Motor neuron (in vitro differentiated cells): ENCODE data around the gene CAPZB. TPM values are rescaled to one million over a fixed set of nuclear protein-coding genes. Genes with fewer than 3 reads are reported as not detected.

Source experiments
- ATAC-seq, 8 experiments: fragments of 200-7000 bp; cut with Tn5 transposase; replicated peaks in 6 of 8; 2 replicates each; pipeline ENCODE4 v1.8.0; 2021; ENCODE audit warnings: mild to moderate bottlenecking in 8 of 8, moderate library complexity in 8 of 8
- H3K27ac ChIP-seq, 2 donors: fragments of 250-450 bp; sonication (Bioruptor Pico); 2 replicates each; pipeline ENCODE4 v1.9.0; 2021; ENCODE audit warnings: antibody characterized with exemption in 2 of 2, mild to moderate bottlenecking in 2 of 2, moderate library complexity in 1 of 2
- H3K4me1 ChIP-seq, 2 donors: fragments of 250-450 bp; sonication (Bioruptor Pico); replicated peaks in 1 of 2; 2 replicates each; pipeline ENCODE4 v1.6.1; 2021; ENCODE audit warnings: antibody characterized with exemption in 2 of 2, mild to moderate bottlenecking in 2 of 2, moderate library complexity in 1 of 2
- H3K4me3 ChIP-seq, 5 donors: fragments of 250-450 bp; sonication (Bioruptor Pico); 2 replicates each; pipeline ENCODE4 v1.9.0; 2021; ENCODE audit warnings: antibody characterized with exemption in 5 of 5, mild to moderate bottlenecking in 5 of 5, moderate library complexity in 4 of 5
- WGBS, 10 experiments: fragments of 450-650 bp; shearing (Covaris generic); methylation state at CpG; one replicate each; pipeline ENCODE4 v1.0.0; 2022; 5-methylcytosine and 5-hydroxymethylcytosine counted together
- in situ Hi-C, 9 experiments: fragments of 400-800 bp; cut with MboI; loops; one replicate each; pipeline ENCODE4 v1.15.0; 2021; ENCODE audit warnings: low sequenced_read_pairs in 9 of 9, low pct_unique_long_range_greater_than_20kb in 2 of 9; ENCODE audit not compliant: unreplicated experiment in 9 of 9
- total RNA-seq, 8 experiments: library from RNA; unstranded; fragments of 300-600 nt; gene quantifications; 2 replicates each; pipeline versions ENCODE4 v1.2.3 to v1.2.4, GENCODE V29; 2022

The CAPZB gene
- total RNA-seq, 8 experiments from 2014 or later = 82.4 to 216 (median 123) TPM

- ATAC-seq = no peak
- no peaks in the 10 kb centered on the region for H3K4me1 ChIP-seq
- in situ Hi-C loops = no loop called here
- H3K27ac ChIP-seq = no peak overlapping the region
- 48 to 100% (median 57%) methylated on average over 1 to 2 of the region's 2 CpGs; no CpG with 5 or more reads in 3 of the 10 experiments for WGBS, 10 experiments
- no peak overlapping the region for H3K4me3 ChIP-seq
Measured at GRCh38 chr1:19493547-19493946, 8.2 kb upstream of the CAPZB start.

- H3K27ac ChIP-seq = no peak overlapping the region
- in situ Hi-C loops = no loop called here
- WGBS, 10 experiments = 40 to 100% (median 92%) methylated on average over 2 of the region's 2 CpGs; no CpG with 5 or more reads in 1 of the 10 experiments
Measured at GRCh38 chr1:19489996-19490395, 4.7 kb upstream of the CAPZB start.

DNA sequence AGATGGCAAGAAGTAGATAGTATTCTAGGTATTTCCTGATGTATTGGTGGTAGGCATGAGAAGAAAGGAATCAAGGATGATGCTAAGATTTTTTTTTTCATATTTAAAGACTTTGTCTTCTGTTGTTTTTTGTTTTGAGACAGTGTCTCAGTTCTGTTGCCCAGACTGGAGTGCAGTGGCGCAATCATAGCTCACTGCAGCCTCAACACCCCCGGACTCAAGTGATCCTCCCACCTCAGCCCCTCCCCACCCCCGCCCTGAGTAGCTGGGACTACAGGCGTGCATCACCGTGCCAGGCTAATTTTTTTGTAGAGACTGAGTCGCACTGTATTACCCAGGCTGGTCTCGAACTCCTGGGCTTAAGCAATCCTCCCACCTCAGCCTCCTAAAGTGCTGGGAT lies 2.8 kb upstream of the CAPZB start:
- no peak overlapping the region for H3K27ac ChIP-seq
- H3K4me3 ChIP-seq = no peak overlapping the region
- 100% methylated on average over 2 of the region's 7 CpGs; no CpG with 5 or more reads in 9 of the 10 experiments for WGBS, 10 experiments
- in situ Hi-C loops = no loop called here
- no peak for ATAC-seq
- H3K4me1 ChIP-seq = peaks cover 10% of the 10 kb centered on the region in 2 donors

More at GRCh38 chr1:19489996-19490395, 4.7 kb upstream of the CAPZB start:
- no peak overlapping the region for H3K4me3 ChIP-seq
- ATAC-seq = no peak
- H3K4me1 ChIP-seq = no peaks in the 10 kb centered on the region

- Histone ChIP-seq H3K4me1 (peaks cover 18 to 25% of the 10 kb centered on the region in 2 donors), H3K27ac (peak overlapping the region; percentile 93), H3K4me3 (peak overlapping the region; percentile 74 to 98 (median 95))
- WGBS, 10 experiments = 0% methylated on average over 1 of the region's 29 CpGs; no CpG with 5 or more reads in 9 of the 10 experiments
- peak; percentile 12 to 35 (median 28) for ATAC-seq
- in situ Hi-C loops = no loop called here
Measured at GRCh38 chr1:19484798-19485361, 459 bp downstream of the CAPZB start.

DNA sequence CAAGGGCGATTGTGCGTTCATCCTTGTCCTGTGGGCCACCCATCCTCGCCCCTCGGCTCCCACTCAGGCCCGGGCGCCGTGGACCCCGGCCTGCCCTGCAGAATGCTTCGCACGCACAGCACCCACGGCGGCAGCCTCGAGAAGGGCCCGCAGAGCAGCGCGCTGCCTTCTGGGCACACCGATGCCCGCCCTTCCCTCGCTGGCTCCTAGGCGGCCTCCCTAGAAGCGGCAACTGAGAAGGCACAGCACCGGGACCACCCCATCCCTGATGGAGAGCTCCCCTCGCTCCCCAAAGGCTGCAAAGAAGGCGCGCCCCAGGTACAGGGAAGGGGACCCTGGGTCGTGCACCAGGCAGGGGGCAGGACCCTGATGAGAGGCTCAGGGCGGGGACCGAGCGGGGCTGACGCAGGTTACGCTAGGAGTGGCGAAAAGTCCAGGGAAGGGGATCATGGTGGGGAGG lies 971 bp downstream of the CAPZB start:
- Histone ChIP-seq H3K4me3 (peak overlapping the region; percentile 74 to 98 (median 95)), H3K4me1 (peaks cover 22 to 26% of the 10 kb centered on the region in 2 donors), H3K27ac (peak overlapping the region; percentile 93)
- ATAC-seq = peak in 3 of 8 experiments; percentile 0 to 1 (median 0)
- WGBS, 10 experiments = 0 to 4% (median 0%) methylated on average over 5 to 21 of the region's 32 CpGs; no CpG with 5 or more reads in 7 of the 10 experiments
- in situ Hi-C loops = no loop called here

- no peak overlapping the region for H3K27ac ChIP-seq
- in situ Hi-C loops = no loop called here
- ATAC-seq = no peak
- H3K4me3 ChIP-seq = peak overlapping the region; percentile 74 to 98 (median 95)
- peaks cover 22 to 26% of the 10 kb centered on the region in 2 donors for H3K4me1 ChIP-seq
- WGBS, 10 experiments = 24 to 83% (median 60%) methylated on average over 1 to 3 of the region's 3 CpGs; no CpG with 5 or more reads in 4 of the 10 experiments
Measured at GRCh38 chr1:19483691-19484090, 1.6 kb downstream of the CAPZB start.

- no peak for ATAC-seq
- Histone ChIP-seq H3K4me1 (peaks cover 22 to 26% of the 10 kb centered on the region in 2 donors), H3K27ac (no peak overlapping the region), H3K4me3 (peak overlapping the region in 4 of 5 donors; percentile 74 to 98 (median 94))
- in situ Hi-C loops = no loop called here
- 50 to 100% (median 69%) methylated on average over 1 to 3 of the region's 3 CpGs; no CpG with 5 or more reads in 4 of the 10 experiments for WGBS, 10 experiments
Measured at GRCh38 chr1:19483261-19483660, 2.1 kb downstream of the CAPZB start.

DNA sequence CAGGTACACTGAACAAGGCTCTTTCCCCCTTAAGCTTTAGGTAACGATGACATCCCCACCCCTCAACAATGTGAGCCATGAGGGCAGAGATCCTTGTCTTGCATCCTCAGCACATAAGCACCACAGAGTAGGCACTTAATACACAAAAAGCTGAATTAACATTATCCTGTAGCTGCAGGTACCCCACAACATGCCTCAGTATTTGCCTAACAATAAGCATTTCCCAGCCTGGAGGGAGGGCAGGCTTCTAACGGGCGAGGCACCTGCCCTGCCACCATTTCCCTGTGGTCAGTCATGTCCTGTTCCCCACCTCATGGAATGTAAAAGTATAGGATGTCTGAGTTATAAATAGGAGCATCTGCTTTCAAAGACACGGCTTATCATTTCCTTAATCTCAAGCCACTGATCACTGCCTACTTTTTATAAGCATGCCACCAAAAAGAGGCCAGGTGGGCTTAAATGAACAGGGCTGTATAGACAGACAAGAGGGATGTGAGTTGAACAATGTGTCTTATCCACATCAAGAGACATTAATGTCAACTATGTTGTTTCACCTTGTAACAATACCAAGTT lies 3.4 kb downstream of the CAPZB start:
- Histone ChIP-seq H3K4me3 (no peak overlapping the region), H3K4me1 (peaks cover 22 to 26% of the 10 kb centered on the region in 2 donors), H3K27ac (no peak overlapping the region)
- in situ Hi-C loops = no loop called here
- no peak for ATAC-seq
- 29 to 80% (median 60%) methylated on average over 1 to 4 of the region's 4 CpGs; no CpG with 5 or more reads in 3 of the 10 experiments for WGBS, 10 experiments

DNA sequence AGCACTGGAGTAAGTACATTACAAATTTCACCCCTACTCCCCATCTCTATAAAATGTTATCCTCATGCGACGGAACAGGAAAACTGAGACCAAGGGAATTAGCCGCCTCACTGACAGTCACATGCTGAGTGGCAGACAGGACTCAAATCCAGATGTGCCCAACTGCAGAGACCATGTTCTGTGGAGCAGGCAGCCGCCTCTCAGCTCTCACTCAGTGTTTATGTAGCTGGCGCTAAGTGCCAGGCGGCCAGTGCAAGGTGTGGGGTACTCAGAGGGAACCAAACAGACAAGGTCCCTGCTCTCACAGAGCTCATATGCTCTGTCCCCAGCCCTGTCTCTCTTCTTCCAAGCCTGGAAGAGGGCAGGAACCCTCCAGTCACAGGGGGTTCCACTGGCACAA lies 5.1 kb downstream of the CAPZB start:
- in situ Hi-C loops = no loop called here
- no peak overlapping the region for H3K4me3 ChIP-seq
- no peak for ATAC-seq
- peaks cover 22 to 26% of the 10 kb centered on the region in 2 donors for H3K4me1 ChIP-seq
- WGBS, 10 experiments = 0 to 100% (median 92%) methylated on average over 1 to 5 of the region's 6 CpGs; no CpG with 5 or more reads in 3 of the 10 experiments
- H3K27ac ChIP-seq = no peak overlapping the region

DNA sequence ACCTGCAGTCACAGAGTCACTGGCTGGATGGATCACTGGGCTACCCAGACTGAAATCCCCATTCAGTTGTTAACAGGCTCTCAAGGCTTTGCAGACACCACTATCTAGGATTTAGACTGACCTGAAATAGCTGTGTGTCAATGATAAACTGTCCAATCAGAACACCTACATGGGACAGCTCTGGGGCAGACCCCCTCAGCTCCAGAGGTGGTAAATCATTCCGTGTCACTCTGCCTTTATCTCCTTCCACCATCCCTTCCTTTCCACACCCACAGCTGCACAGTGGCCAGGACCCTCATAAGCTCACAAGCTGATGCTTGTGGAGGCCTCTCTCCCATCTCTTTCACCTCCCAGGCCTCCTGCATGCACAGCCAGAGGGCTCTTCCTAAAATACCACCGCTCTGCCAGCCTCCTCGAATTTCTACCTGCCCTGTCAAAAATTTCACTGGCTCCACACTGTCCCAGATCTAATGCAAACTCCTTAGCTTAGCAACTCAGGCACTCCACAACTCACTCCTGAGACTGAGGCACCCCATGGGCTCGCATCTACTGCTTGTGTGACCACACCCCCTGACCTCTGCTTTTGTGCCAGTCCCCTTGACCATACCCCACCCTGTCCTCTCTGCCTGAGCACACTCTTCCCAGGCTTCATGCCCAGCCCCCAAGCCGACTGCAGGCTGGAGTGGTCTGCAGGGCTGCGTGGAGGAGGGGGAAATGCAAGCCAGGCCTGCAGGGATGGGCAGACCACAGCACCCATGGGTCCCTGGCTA lies 5.8 kb downstream of the CAPZB start:
- peak in 1 of 8 experiments; percentile 5 for ATAC-seq
- Histone ChIP-seq H3K4me3 (no peak overlapping the region), H3K27ac (no peak overlapping the region), H3K4me1 (peaks cover 22 to 26% of the 10 kb centered on the region in 2 donors)
- 36 to 80% (median 41%) methylated on average over 1 to 4 of the region's 6 CpGs; no CpG with 5 or more reads in 4 of the 10 experiments for WGBS, 10 experiments
- in situ Hi-C loops = no loop called here

DNA sequence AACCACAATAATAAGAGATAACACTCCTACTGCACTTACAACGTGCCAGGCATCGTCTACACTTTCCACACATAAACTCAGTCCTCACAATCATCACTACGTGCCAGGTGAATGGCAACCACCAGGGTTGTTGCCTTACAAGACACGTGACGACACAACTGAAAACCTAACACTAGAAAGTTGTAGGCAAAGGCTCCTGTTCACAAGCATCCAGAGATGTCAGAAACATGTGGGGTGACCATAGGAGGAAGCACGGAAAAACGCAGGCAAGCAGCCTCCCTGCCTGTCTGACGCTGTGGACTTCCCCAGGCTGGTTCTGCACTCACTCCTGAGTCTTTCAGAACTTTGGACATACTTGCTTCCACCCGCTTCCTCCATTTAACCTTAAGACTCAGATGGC lies 7.0 kb downstream of the CAPZB start:
- ATAC-seq = no peak
- Histone ChIP-seq H3K4me1 (peaks cover 14 to 18% of the 10 kb centered on the region in 2 donors), H3K27ac (no peak overlapping the region), H3K4me3 (no peak overlapping the region)
- in situ Hi-C loops = no loop called here
- 63 to 85% (median 74%) methylated on average over 4 to 9 of the region's 9 CpGs; no CpG with 5 or more reads in 4 of the 10 experiments for WGBS, 10 experiments

- H3K4me1 ChIP-seq = peaks cover 11% of the 10 kb centered on the region in 2 donors
- ATAC-seq = no peak
- H3K4me3 ChIP-seq = no peak overlapping the region
- H3K27ac ChIP-seq = no peak overlapping the region
- 33 to 100% (median 90%) methylated on average over 2 to 11 of the region's 11 CpGs; no CpG with 5 or more reads in 1 of the 10 experiments for WGBS, 10 experiments
- in situ Hi-C loops = no loop called here
Measured at GRCh38 chr1:19477284-19478249, 7.8 kb downstream of the CAPZB start.
